Neural crest cell (in vitro differentiated cells): ENCODE results near the gene LDLRAP1. TPM values are rescaled to one million over a fixed set of nuclear protein-coding genes. Genes with fewer than 3 reads are reported as not detected.

ENCODE experiments used
- DNase-seq: peaks from one replicate; pipeline ENCODE4 v3.0.0; 2021; ENCODE audit warnings: low read depth, mixed read lengths, low spot score
- H3K27ac Mint-ChIP-seq: one replicate; pipeline ENCODE4 v1.8.0; 2021; ENCODE audit warnings: mild to moderate bottlenecking, mixed read lengths; ENCODE audit not compliant: unreplicated experiment
- H3K27me3 Mint-ChIP-seq: 2 replicates; pipeline ENCODE4 v1.8.0; 2021; ENCODE audit warnings: low read depth, mild to moderate bottlenecking, mixed read lengths
- H3K36me3 Mint-ChIP-seq: 2 replicates; pipeline ENCODE4 v1.8.0; 2021; ENCODE audit warnings: low read depth, mild to moderate bottlenecking, mixed read lengths
- H3K4me1 Mint-ChIP-seq: 2 replicates; pipeline ENCODE4 v1.8.0; 2021; ENCODE audit warnings: mixed read lengths
- H3K4me3 Mint-ChIP-seq: one replicate; pipeline ENCODE4 v1.8.0; 2021; ENCODE audit warnings: mild to moderate bottlenecking, mixed read lengths
- H3K9me3 Mint-ChIP-seq: 2 replicates; pipeline ENCODE4 v1.8.0; 2021; ENCODE audit warnings: mixed read lengths
- total RNA-seq: library from RNA; stranded (reverse); gene quantifications from 2 replicates; pipeline ENCODE4 v1.2.1, GENCODE V29; 2021
- TF ChIP-seq, protein P1 (sequence below): fragments of 200-600 bp; sonication (generic); conservative IDR thresholded peaks from 2 replicates; pipeline ENCODE4 v1.5.0; 2021; ENCODE audit warnings: antibody characterized with exemption, mild to moderate bottlenecking

The LDLRAP1 gene
- total RNA-seq, 1 donor from 2014 or later, result 20.7 TPM

DNA sequence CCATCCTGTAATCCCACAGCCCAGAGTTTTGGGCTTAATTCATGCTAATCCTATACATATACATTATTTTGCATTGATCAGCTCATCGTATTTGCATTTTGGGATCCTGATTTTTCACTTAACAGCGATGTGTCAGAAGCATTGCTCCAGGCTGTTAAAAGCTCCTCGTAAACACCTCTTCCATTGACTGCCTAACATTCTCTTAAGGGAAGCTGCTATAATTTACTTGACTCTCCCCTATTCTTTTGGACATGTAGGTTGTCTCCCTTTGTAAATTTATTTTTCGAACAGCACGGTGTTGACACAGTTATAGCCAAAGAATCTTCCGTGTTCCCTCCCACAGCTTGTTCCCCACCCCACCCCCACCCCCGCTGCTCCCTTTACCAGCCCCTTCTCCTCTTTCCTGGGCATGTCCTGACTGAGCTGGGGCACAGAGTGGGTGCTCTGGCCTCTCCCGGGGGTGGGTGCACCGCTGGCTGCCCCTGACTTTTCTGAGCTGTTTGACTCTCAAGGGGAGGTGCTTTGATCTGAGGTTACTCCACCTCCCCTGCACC, 22.8 kb downstream of the LDLRAP1 start:
- Mint-ChIP-seq H3K9me3 (no peaks in the 10 kb centered on the region), H3K4me1 (peaks cover 88% of the 10 kb centered on the region), H3K4me3 (peak overlapping the region; percentile 79), H3K27ac (no peak overlapping the region), H3K27me3 (no peaks in the 10 kb centered on the region), H3K36me3 (no peaks in the 10 kb centered on the region)
- TF ChIP-seq, protein P1, sequence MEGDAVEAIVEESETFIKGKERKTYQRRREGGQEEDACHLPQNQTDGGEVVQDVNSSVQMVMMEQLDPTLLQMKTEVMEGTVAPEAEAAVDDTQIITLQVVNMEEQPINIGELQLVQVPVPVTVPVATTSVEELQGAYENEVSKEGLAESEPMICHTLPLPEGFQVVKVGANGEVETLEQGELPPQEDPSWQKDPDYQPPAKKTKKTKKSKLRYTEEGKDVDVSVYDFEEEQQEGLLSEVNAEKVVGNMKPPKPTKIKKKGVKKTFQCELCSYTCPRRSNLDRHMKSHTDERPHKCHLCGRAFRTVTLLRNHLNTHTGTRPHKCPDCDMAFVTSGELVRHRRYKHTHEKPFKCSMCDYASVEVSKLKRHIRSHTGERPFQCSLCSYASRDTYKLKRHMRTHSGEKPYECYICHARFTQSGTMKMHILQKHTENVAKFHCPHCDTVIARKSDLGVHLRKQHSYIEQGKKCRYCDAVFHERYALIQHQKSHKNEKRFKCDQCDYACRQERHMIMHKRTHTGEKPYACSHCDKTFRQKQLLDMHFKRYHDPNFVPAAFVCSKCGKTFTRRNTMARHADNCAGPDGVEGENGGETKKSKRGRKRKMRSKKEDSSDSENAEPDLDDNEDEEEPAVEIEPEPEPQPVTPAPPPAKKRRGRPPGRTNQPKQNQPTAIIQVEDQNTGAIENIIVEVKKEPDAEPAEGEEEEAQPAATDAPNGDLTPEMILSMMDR, result no peak
- no peak for DNase-seq

DNA sequence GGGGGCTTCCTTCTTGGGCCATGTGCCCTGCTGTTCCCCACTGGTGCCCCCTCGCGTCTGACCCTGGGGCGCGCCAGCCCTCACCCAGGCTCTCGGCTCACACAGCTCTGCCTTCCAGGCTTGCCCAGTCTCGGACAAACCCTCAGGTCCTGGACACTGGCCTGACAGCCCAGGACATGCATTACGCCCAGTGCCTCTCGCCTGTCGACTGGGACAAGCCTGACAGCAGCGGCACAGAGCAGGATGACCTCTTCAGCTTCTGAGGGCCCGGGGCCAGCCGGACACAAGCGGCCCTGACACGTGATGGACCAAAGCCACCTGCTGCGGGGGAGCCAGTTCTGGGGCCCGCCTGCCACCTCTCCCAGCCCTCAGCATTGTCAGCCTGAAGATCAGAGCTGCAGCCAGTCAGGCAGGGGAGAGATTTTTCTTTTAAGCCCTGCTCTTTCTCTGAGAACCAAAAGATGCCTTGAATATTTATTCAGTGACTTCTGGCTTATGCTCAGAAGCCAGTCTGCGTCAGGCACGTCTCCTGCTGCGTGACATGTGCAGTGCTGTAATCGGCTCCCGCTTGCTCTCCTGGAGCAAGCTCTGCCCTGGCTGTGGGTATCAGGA, 23.4 kb downstream of the LDLRAP1 start:
- TF ChIP-seq, protein P1, result no peak
- H3K36me3 Mint-ChIP-seq, result no peaks in the 10 kb centered on the region
- no peaks in the 10 kb centered on the region for H3K27me3 Mint-ChIP-seq
- H3K9me3 Mint-ChIP-seq, result no peaks in the 10 kb centered on the region
- H3K4me1 Mint-ChIP-seq, result peaks cover 85% of the 10 kb centered on the region
- peak overlapping the region; percentile 79 for H3K4me3 Mint-ChIP-seq
- peak; percentile 48 for DNase-seq
- peak overlapping the region; percentile 84 for H3K27ac Mint-ChIP-seq

DNA sequence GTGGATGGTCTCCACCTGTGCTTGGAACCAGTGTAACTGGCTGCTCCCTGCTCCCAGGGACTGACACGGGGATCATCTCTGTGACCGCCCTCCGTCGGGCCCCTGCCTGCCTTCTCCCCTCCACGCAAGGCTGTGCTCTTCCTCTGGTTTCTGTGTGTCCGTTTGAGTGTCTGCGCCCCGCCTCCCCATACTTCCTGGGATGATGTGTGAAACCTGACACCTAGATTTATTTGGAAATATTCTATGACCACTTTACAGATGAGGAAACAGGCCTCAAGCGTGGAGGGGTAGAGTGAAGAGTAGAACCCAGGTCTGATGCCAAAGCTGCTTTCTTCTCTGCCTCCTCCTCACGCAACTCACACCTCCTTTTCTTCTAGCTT, 24.3 kb downstream of the LDLRAP1 start:
- DNase-seq, result no peak
- TF ChIP-seq, protein P1, result no peak
- Mint-ChIP-seq H3K27ac (peak overlapping the region; percentile 54), H3K27me3 (peaks cover 2% of the 10 kb centered on the region), H3K4me1 (peaks cover 87% of the 10 kb centered on the region), H3K9me3 (no peaks in the 10 kb centered on the region), H3K4me3 (peak overlapping the region; percentile 46), H3K36me3 (no peaks in the 10 kb centered on the region)

DNA sequence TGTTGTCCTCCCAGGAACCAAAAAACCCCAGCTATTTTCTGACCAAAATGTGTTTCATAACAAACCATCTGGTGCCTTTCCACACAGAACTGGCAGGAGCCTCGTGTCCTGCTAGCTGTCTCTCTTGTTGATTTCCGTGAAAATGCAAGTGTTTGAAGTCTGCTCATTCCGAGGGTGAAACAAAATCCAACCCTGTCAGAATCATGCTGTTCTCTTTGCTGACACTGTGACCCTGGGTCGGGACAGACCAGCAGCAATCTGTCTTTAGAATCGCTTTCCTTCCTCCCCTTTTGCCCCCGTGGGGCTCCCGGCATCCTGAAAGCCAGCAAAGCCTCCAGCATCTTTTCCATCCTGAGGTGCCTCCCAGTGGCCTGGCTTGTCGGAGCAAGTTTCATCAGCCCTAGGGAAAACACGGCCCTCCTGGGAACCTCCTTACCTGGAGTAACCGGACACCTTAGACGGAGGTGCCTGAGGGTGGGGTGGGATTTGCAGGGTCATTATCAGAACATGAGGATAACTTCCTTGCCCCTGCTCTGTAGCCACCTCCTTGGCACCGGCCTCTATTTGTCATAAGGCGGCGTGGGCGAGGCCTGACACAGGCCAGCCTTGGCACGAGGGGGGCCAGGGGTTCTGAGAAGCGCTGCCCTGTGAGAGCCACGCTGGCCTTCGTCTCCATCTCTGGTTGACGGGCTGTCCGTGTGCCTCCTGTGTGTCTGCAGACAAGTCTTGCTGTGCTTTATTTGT, 24.9 kb downstream of the LDLRAP1 start:
- H3K4me3 Mint-ChIP-seq, result peak overlapping the region; percentile 46
- H3K4me1 Mint-ChIP-seq, result peaks cover 87% of the 10 kb centered on the region
- no peak for DNase-seq

DNA sequence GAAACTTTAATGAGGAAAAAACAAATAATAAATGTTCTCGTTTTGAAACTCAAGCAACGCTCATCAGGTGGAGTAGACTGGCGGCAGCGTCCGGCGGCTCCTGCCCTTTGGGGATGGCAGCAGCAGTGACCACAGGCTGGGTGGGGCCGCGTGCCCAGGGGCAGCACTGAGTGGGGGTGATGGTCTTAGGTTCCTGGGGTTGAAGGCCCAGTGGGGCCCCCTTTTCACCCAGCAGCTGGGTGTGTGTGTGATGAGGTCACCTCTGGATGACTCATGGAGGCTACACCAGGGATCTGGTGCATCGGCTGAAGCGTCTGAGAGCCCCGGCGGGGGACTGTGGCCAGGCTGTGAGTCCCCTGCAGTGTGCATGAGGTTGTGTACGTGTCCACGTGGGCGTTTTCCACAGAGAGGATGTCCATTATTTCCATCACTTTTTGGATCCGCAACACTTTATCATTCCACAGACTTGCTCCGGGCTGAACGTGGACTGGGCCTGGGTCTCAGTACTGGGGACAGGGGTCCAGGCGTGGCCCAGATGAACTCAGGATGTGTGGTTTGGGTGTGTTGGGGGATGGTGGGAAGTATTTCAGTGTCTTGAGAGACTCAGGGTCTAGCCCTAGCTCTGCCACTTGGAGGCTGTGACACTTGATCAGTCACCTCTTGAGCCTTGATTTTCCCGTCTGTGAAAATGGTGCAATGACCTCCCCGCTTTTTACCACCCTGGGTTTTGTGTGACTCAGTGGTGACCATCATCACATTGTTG, 25.6 kb downstream of the LDLRAP1 start:
- Mint-ChIP-seq H3K4me1 (peaks cover 80% of the 10 kb centered on the region), H3K27ac (peak overlapping the region; percentile 78), H3K27me3 (peaks cover 4% of the 10 kb centered on the region), H3K9me3 (no peaks in the 10 kb centered on the region), H3K4me3 (peak overlapping the region; percentile 46), H3K36me3 (no peaks in the 10 kb centered on the region)
- TF ChIP-seq, protein P1, result no peak
- DNase-seq, result no peak

More for the DNA sequence above, 24.9 kb downstream of the LDLRAP1 start:
- Mint-ChIP-seq H3K27ac (peak overlapping the region; percentile 78), H3K9me3 (no peaks in the 10 kb centered on the region), H3K36me3 (no peaks in the 10 kb centered on the region), H3K27me3 (peaks cover 4% of the 10 kb centered on the region)
- TF ChIP-seq, protein P1, result peak; percentile 26
